ENCODE data around the gene HNRNPUL1.

The HNRNPUL1 gene

DNA sequence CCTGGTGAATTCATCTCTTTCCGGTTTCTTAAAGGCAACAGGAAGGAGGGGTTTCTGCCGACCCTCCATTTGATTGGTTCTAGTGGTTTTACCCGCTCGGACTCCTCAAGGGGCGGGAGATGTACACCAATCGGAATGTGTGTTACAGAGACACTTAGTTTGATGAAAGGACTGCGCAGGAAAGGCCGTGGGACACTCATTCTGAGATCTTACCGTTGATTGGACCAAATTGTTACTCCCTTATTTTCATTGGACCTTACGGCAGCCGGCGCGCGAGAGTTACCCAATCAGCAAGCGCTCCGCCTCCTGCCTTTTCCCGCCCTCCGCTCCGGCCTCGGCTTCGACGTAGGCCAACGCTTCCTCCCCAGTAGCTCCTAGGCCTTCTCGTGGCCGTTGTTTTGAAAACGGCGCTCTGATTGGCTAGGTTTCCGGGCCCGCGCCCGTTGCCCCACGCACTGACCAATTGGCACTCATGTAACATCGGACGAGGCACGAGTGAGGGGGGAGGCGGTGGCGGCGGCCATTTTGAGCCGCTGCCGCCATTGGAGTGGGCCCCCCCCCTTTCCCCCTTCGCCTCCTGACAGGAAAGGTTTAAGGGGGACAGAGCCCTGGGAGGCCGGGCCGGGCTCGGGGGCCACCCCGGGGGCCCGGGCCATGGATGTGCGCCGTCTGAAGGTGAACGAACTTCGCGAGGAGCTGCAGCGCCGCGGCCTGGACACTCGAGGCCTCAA is at the start of gene HNRNPUL1:
Gene HNRNPUL1 (plus strand): TSS at position 523 of the 731 bp plus-strand sequence. CDS start 132 bp downstream, at position 655.
- TF ChIP-seq, protein P1, sequence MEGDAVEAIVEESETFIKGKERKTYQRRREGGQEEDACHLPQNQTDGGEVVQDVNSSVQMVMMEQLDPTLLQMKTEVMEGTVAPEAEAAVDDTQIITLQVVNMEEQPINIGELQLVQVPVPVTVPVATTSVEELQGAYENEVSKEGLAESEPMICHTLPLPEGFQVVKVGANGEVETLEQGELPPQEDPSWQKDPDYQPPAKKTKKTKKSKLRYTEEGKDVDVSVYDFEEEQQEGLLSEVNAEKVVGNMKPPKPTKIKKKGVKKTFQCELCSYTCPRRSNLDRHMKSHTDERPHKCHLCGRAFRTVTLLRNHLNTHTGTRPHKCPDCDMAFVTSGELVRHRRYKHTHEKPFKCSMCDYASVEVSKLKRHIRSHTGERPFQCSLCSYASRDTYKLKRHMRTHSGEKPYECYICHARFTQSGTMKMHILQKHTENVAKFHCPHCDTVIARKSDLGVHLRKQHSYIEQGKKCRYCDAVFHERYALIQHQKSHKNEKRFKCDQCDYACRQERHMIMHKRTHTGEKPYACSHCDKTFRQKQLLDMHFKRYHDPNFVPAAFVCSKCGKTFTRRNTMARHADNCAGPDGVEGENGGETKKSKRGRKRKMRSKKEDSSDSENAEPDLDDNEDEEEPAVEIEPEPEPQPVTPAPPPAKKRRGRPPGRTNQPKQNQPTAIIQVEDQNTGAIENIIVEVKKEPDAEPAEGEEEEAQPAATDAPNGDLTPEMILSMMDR (IDR thresholded peaks at IDR 0.05; ENCODE audit: control insufficient read depth, extremely low read depth, insufficient read depth), result no peak

DNA sequence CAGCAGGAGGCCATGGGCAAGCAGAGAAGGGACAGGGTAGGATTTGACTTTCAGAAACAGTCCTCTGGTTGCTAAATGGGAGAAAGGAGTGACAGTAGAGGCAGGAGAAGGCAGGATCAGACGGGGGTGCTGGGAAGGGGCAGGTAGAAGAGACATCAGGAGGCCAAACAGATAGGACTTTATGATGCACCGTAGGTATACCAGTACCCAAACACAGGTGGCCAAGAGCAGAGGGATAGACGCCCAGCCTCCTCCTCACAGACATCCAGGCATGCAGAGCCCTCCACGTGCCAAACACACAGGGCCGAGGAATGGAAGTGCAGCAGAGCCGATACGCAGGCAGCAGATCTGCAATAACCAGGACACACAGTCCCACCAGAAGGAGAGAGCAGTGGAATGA is 46.4 kb upstream of the HNRNPUL1 start:
- H3K4me3 ChIP-seq (ENCODE audit: low read depth, low read length), result no peak overlapping the region
- TF ChIP-seq, protein P1 (IDR thresholded peaks at IDR 0.05; ENCODE audit: control insufficient read depth, extremely low read depth, insufficient read depth), result no peak
- no peak for DNase-seq (ENCODE audit: low read depth)

More for the DNA sequence above, at the start of gene HNRNPUL1:
- peak within 1 kb of the TSS; percentile 74 for H3K4me3 ChIP-seq (ENCODE audit: low read depth, low read length)
- peak; percentile 98 for DNase-seq (ENCODE audit: low read depth)

DNA sequence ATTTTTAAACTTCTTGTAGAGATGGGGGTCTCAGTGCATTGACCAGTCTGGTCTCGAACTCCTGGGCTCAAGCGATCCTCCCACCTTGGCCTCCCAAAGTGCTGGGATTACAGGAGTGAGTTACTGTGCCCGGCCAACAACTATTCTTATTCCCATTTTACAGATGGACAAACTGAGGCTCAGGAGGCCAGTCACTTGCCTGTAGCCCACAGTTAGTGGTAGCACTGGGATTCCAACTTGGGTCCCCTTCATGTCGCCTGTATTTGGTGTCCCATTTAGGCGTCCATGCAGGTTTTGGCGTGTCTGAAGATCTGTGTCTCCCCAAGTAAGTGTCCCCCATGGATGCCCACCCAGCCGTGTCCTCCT is 45.9 kb upstream of the HNRNPUL1 start:
- no peak overlapping the region for H3K4me3 ChIP-seq (ENCODE audit: low read depth, low read length)
- TF ChIP-seq, protein P1 (IDR thresholded peaks at IDR 0.05; ENCODE audit: control insufficient read depth, extremely low read depth, insufficient read depth), result no peak
- no peak for DNase-seq (ENCODE audit: low read depth)

DNA sequence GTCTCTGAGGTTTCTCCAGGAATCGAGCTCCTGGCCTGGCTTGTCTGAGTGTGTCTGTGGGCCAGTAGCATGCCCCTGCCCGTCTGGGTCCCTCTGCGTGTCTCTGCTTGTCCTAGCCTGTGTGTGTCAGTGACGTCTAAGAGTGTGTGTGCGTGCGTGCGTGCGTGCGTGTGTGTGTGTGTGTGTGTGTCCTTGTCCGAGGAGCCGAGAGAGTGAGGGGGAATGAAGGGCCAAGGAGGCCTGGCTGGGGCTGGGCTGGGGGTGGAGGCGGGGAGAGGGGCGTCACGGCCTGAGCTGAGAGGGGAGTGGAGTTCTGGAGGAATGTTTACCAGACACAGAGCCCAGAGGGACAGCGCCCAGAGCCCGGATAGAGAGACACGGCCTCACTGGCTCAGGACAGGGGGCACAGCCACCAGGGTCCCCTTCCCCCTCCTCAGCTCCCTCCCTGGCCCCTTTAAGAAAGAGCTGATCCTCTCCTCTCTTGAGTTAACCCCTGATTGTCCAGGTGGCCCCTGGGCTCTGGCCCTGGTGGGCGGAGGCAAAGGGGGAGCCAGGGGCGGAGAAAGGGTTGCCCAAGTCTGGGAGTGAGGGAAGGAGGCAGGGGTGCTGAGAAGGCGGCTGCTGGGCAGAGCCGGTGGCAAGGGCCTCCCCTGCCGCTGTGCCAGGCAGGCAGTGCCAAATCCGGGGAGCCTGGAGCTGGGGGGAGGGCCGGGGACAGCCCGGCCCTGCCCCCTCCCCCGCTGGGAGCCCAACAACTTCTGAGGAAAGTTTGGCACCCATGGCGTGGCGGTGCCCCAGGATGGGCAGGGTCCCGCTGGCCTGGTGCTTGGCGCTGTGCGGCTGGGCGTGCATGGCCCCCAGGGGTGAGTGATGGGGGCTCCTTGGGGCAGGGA is 45.3 kb upstream of the HNRNPUL1 start, which contains the start of gene AXL:
Gene AXL (plus strand): TSS at position 609 of the 893 bp plus-strand sequence. CDS start 170 bp downstream, at position 779.
- DNase-seq (ENCODE audit: low read depth), result no peak
- H3K4me3 ChIP-seq (ENCODE audit: low read depth, low read length), result no peak within 1 kb of the TSS

DNA sequence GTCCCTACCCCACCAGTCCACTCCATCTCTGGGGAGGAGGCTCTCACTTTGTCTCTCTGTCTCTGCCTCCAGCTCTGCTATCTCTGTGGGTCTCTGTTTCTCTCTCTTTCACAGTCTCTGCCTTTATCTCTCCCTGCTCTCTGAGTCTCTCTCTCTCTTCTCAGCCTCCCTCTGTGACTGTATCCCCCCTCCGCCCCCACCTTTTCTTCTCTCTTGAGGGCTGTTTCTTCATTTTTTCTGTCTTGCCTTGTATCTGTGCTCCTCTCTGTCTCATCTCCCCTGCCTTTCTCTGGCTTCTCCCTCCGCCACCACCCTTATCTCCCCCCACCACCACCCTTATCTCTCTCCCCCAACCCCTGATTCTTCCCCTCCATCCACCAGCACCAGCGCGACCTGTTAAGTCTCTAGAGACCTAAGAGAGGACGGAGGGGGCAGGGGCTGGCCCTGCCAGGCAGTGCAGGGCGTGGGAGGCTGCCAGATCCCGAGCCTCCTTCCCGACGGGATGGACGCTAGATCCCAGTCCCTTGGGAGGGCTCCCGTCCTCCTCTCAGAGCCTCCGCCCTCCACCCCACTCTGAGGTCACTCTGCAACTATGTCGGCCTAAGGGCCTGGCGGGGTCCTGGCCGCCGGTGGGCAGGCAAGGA is 44.1 kb upstream of the HNRNPUL1 start:
- TF ChIP-seq, protein P1 (IDR thresholded peaks at IDR 0.05; ENCODE audit: control insufficient read depth, extremely low read depth, insufficient read depth), result no peak
- no peak for DNase-seq (ENCODE audit: low read depth)
- no peak overlapping the region for H3K4me3 ChIP-seq (ENCODE audit: low read depth, low read length)

More for the DNA sequence above, 45.3 kb upstream of the HNRNPUL1 start, which contains the start of gene AXL:
- TF ChIP-seq, protein P1 (IDR thresholded peaks at IDR 0.05; ENCODE audit: control insufficient read depth, extremely low read depth, insufficient read depth), result no peak

DNA sequence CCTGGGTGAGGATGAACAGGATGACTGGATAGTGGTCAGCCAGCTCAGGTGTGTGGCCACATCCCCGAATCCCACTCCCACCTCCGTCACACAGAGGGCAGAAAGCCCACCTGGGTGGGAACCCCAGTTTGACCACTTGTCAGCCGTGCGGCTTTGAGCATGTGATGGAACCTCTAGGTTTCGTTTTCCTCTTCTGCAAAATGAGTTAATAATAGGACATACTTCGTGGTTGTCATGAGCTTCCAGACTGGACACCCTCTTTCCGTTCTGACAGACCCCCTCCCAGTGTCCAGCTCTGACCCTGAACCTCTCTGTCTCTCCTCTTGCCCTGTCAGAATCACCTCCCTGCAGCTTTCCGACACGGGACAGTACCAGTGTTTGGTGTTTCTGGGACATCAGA is 43.4 kb upstream of the HNRNPUL1 start:
- no peak overlapping the region for H3K4me3 ChIP-seq (ENCODE audit: low read depth, low read length)
- TF ChIP-seq, protein P1 (IDR thresholded peaks at IDR 0.05; ENCODE audit: control insufficient read depth, extremely low read depth, insufficient read depth), result no peak
- no peak for DNase-seq (ENCODE audit: low read depth)
